GM19238 (cell line): ENCODE results near the gene RIPK1.
"Not testable (repeated sequence)": the region's sequence is repeated elsewhere in the genome, so short reads cannot be mapped to it uniquely, and the experiment has no call there.

Source experiments
- DNase-seq: peaks from one replicate; pipeline ENCODE4 v3.0.0; 2011; ENCODE audit warnings: low spot score; ENCODE audit not compliant: insufficient read length

RIPK1 gene

GRCh38 chr6:3068329-3069214 is at the start of gene RIPK1:
TSS of gene RIPK1 (plus strand) at chr6:3068494. CDS start at chr6:3076824, 8,330 bp downstream.
- DNase-seq, result peak; percentile 97

GRCh38 chr6:3019065-3019464 is 49.2 kb upstream of the RIPK1 start:
- DNase-seq, result no peak

- DNase-seq, result no peak
These were observed 48.5 kb upstream of the RIPK1 start for GRCh38 chr6:3019749-3020320.

- not testable (repeated sequence) for DNase-seq
These were observed 47.2 kb upstream of the RIPK1 start for GRCh38 chr6:3020976-3021598.

- no peak for DNase-seq
These were observed 45.3 kb upstream of the RIPK1 start for GRCh38 chr6:3022765-3023662.

- DNase-seq, result peak; percentile 82
These were observed 44.4 kb upstream of the RIPK1 start for GRCh38 chr6:3023663-3024483.

- DNase-seq, result peak; percentile 65
These were observed 41.3 kb upstream of the RIPK1 start for GRCh38 chr6:3026791-3027626.

- DNase-seq, result not testable (repeated sequence)
These were observed 40.1 kb upstream of the RIPK1 start for GRCh38 chr6:3028156-3028555.

GRCh38 chr6:3031857-3032640 is 36.2 kb upstream of the RIPK1 start:
- DNase-seq, result no peak

GRCh38 chr6:3032986-3033385 is 35.3 kb upstream of the RIPK1 start:
- DNase-seq, result no peak

- DNase-seq, result no peak
These were observed 34.6 kb upstream of the RIPK1 start for GRCh38 chr6:3033652-3034051.

- no peak for DNase-seq
These were observed 32.9 kb upstream of the RIPK1 start for GRCh38 chr6:3035397-3035796.

GRCh38 chr6:3036861-3037637 is 31.2 kb upstream of the RIPK1 start:
- no peak for DNase-seq

- no peak for DNase-seq
These were observed 30.5 kb upstream of the RIPK1 start for GRCh38 chr6:3037638-3038365.

- no peak for DNase-seq
These were observed 28.9 kb upstream of the RIPK1 start for GRCh38 chr6:3039384-3039783.

GRCh38 chr6:3041147-3041546 is 27.1 kb upstream of the RIPK1 start:
- DNase-seq, result no peak

GRCh38 chr6:3041606-3042005 is 26.7 kb upstream of the RIPK1 start:
- no peak for DNase-seq
